Stomach (tissue), 9 donors: ENCODE results near the gene KLK10. TPM values are rescaled to one million over a fixed set of nuclear protein-coding genes. Genes with fewer than 3 reads are reported as not detected.

Source experiments
- DNase-seq, 2 donors: peaks; one replicate each; pipeline versions ENCODE4 v3.0.0 to v3.0.0-alpha.2; 2013 to 2019
- H3K27ac ChIP-seq, 5 donors: fragments of 200-600 bp in 4 of 5; sonication (generic) in 4 of 5; one replicate each; pipeline ENCODE4 v1.5.1; 2013 to 2019; ENCODE audit warnings: mild to moderate bottlenecking in 1 of 5, moderate library complexity in 1 of 5
- H3K27me3 ChIP-seq, 3 donors: fragments of 200-600 bp; sonication (generic); one replicate each; pipeline ENCODE4 v1.5.1; 2017 to 2019; ENCODE audit warnings: mixed run types in 1 of 3
- H3K36me3 ChIP-seq, 4 donors: fragments of 200-600 bp; sonication (generic); 1 replicate in 3 of 4; 2 replicates in 1 of 4; pipeline ENCODE4 v1.5.1; 2016 to 2019
- H3K4me1 ChIP-seq, 4 donors: fragments of 200-600 bp; sonication (generic); one replicate each; pipeline ENCODE4 v1.5.1; 2016 to 2019
- H3K4me3 ChIP-seq, 4 donors: fragments of 200-600 bp; sonication (generic) in 3 of 4; one replicate each; pipeline ENCODE4 v1.5.1; 2016 to 2019; ENCODE audit warnings: mild to moderate bottlenecking in 1 of 4
- H3K9me3 ChIP-seq, 4 donors: fragments of 200-600 bp; sonication (generic); one replicate each; pipeline ENCODE4 v1.5.1; 2016 to 2019
- WGBS, 5 donors: extraction: QIAGEN DNeasy Blood & Tissue Kit in 3 of 5; methylation state at CpG; one replicate each; pipeline versions ENCODE4 v1.1.5 to v1.1.7; 2013 to 2018; 5-methylcytosine and 5-hydroxymethylcytosine counted together
- intact Hi-C: fragments of 100-400 bp; cut with DNase I; formaldehyde crosslinking; loops from one replicate; pipeline ENCODE4 v1.15.1; 2023; ENCODE audit warnings: low total_unique reads
- polyA plus RNA-seq, 3 donors: library from polyadenylated mRNA; stranded (reverse); fragments of 200-250 nt; gene quantifications; one replicate each; pipeline ENCODE4 v1.2.3, GENCODE V29; 2013
- total RNA-seq, 5 donors: library from RNA; depleted of rRNA; stranded (reverse); fragments of >200 nt; gene quantifications; one replicate each; pipeline versions ENCODE4 v1.1.0 to v1.2.3, GENCODE V29; 2014 to 2016
- TF ChIP-seq, protein P1 (sequence below), 7 experiments: fragments of 450-650 bp in 4 of 7; fragments of 200-600 bp in 3 of 7; sonication (generic) in 3 of 7; IDR thresholded peaks; one replicate each; pipeline ENCODE4 v1.5.1; 2016 to 2019; ENCODE audit warnings: antibody characterized with exemption in 7 of 7, control low read depth in 2 of 7, mild to moderate bottlenecking in 1 of 7
- donor health status: healthy with polysubstance abuse.
- donor health status: Bipolar disorder and iron deficiency.
- donor health status: healthy.

The KLK10 gene
- total and polyA plus RNA-seq, 8 donors: 1.3 to 62.7 (median 3.0) TPM; not detected in 4

DNA sequence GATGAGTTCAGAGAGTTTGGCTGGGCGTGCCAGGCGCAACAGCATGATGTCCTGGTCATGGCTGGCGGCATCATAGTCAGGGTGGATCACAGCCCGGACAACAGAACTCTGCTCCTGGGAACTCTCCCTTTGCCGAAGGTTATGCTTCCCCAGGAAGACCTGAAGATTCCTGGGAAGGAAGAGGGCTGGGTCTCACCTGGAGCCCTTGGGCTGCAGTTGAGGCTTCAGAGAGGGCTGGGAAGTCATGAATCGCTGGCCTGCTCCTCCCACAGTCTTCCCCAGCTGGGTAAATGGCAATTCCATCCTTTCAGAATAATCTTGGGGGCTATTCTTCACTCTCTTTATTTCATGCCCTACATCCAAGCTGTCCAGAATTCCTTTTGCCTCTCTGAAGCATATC lies 56.1 kb downstream of the KLK10 start:
- Histone ChIP-seq H3K4me3 (no peak overlapping the region), H3K27ac (no peak overlapping the region), H3K4me1 (no peaks in the 10 kb centered on the region), H3K9me3 (no peaks in the 10 kb centered on the region), H3K27me3 (peaks cover 0 to 76% (median 2%) of the 10 kb centered on the region in 3 donors), H3K36me3 (no peaks in the 10 kb centered on the region)
- TF ChIP-seq, protein P1, sequence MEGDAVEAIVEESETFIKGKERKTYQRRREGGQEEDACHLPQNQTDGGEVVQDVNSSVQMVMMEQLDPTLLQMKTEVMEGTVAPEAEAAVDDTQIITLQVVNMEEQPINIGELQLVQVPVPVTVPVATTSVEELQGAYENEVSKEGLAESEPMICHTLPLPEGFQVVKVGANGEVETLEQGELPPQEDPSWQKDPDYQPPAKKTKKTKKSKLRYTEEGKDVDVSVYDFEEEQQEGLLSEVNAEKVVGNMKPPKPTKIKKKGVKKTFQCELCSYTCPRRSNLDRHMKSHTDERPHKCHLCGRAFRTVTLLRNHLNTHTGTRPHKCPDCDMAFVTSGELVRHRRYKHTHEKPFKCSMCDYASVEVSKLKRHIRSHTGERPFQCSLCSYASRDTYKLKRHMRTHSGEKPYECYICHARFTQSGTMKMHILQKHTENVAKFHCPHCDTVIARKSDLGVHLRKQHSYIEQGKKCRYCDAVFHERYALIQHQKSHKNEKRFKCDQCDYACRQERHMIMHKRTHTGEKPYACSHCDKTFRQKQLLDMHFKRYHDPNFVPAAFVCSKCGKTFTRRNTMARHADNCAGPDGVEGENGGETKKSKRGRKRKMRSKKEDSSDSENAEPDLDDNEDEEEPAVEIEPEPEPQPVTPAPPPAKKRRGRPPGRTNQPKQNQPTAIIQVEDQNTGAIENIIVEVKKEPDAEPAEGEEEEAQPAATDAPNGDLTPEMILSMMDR (IDR thresholded peaks at IDR 0.05): no peak
- 70 to 88% (median 80%) methylated on average over 6 of the region's 6 CpGs for WGBS, 5 donors
- DNase-seq: no peak
- intact Hi-C loops: no loop called here

Other genes starting within 250 kb of the KLK10 start
- not detected for gene GPR32, start 249.2 kb downstream of the KLK10 start, total RNA-seq
- not detected for gene GPR32, start 249.2 kb downstream of the KLK10 start, polyA plus RNA-seq
- not detected for gene ACP4, start 229.3 kb downstream of the KLK10 start, total RNA-seq
- not detected for gene ACP4, start 229.3 kb downstream of the KLK10 start, polyA plus RNA-seq
- 10 to 100 TPM in 1 of 5 donors, 1 to 10 TPM in 1, not detected in 3; 4.1 to 55.0 TPM for gene KLK1, start 195.9 kb downstream of the KLK10 start, total RNA-seq
- gene KLK1, start 195.9 kb downstream of the KLK10 start, polyA plus RNA-seq: 10 to 100 TPM in 1 of 3 donors, 1 to 10 TPM in 2; 6.0 to 12.8 (median 6.9) TPM
- gene KLK15, start 186.1 kb downstream of the KLK10 start, total RNA-seq: not detected
- not detected for gene KLK15, start 186.1 kb downstream of the KLK10 start, polyA plus RNA-seq
- 100 to 1,000 TPM in 1 of 5 donors, 10 to 100 TPM in 1, not detected in 3; 46.9 to 134 TPM for gene KLK3, start 164.8 kb downstream of the KLK10 start, total RNA-seq
- not detected for gene KLK3, start 164.8 kb downstream of the KLK10 start, polyA plus RNA-seq
- gene KLK2, start 146.3 kb downstream of the KLK10 start, total RNA-seq: 10 to 100 TPM in 1 of 5 donors, not detected in 4; 94.6 TPM
- gene KLK2, start 146.3 kb downstream of the KLK10 start, polyA plus RNA-seq: not detected
- not detected for gene KLK4, start 108.3 kb downstream of the KLK10 start, total RNA-seq
- gene KLK4, start 108.3 kb downstream of the KLK10 start, polyA plus RNA-seq: not detected
- gene KLK5, start 66.7 kb downstream of the KLK10 start, total RNA-seq: not detected
- gene KLK5, start 66.7 kb downstream of the KLK10 start, polyA plus RNA-seq: 10 to 100 TPM in 1 of 3 donors, not detected in 2; 10.4 TPM
- gene KLK6, start 50.1 kb downstream of the KLK10 start, total RNA-seq: not detected
- 1 to 10 TPM in 1 of 3 donors, not detected in 2; 4.5 TPM for gene KLK6, start 50.1 kb downstream of the KLK10 start, polyA plus RNA-seq
- gene KLK7, start 35.8 kb downstream of the KLK10 start, total RNA-seq: not detected
- 1 to 10 TPM in 1 of 3 donors, not detected in 2; 7.8 TPM for gene KLK7, start 35.8 kb downstream of the KLK10 start, polyA plus RNA-seq
- not detected for gene KLK8, start 18.1 kb downstream of the KLK10 start, total RNA-seq
- 100 to 1,000 TPM in 1 of 3 donors, not detected in 2; 116 TPM for gene KLK8, start 18.1 kb downstream of the KLK10 start, polyA plus RNA-seq
- 100 to 1,000 TPM in 1 of 5 donors, 10 to 100 TPM in 2, 1 to 10 TPM in 1, not detected in 1; 1.8 to 128 (median 26.0) TPM for gene KLK11, start 6.9 kb upstream of the KLK10 start, total RNA-seq
- 100 to 1,000 TPM in 1 of 3 donors, 10 to 100 TPM in 2; 34.1 to 152 (median 71.8) TPM for gene KLK11, start 6.9 kb upstream of the KLK10 start, polyA plus RNA-seq
- not detected for gene KLK12, start 15.3 kb upstream of the KLK10 start, total RNA-seq
- 10 to 100 TPM in 1 of 3 donors, 1 to 10 TPM in 1, not detected in 1; 2.0 to 26.5 TPM for gene KLK12, start 15.3 kb upstream of the KLK10 start, polyA plus RNA-seq
- gene KLK13, start 45.4 kb upstream of the KLK10 start, total RNA-seq: 1 to 10 TPM in 1 of 5 donors, not detected in 4; 10.0 TPM
- gene KLK13, start 45.4 kb upstream of the KLK10 start, polyA plus RNA-seq: 10 to 100 TPM in 1 of 3 donors, 1 to 10 TPM in 2; 3.2 to 82.1 (median 9.5) TPM
- not detected for gene KLK14, start 63.2 kb upstream of the KLK10 start, total RNA-seq
- gene KLK14, start 63.2 kb upstream of the KLK10 start, polyA plus RNA-seq: under 1 TPM in 2 of 3 donors, not detected in 1; 0.31 to 0.35 TPM
- gene CTU1, start 88.7 kb upstream of the KLK10 start, total RNA-seq: 10 to 100 TPM in 2 of 5 donors, 1 to 10 TPM in 2, under 1 TPM in 1; 0.58 to 47.3 (median 7.4) TPM
- 1 to 10 TPM; 2.4 to 5.3 (median 2.8) TPM for gene CTU1, start 88.7 kb upstream of the KLK10 start, polyA plus RNA-seq
- 10 to 100 TPM in 1 of 5 donors, 1 to 10 TPM in 3, not detected in 1; 1.1 to 13.9 (median 1.9) TPM for gene SIGLEC9, start 105.2 kb upstream of the KLK10 start, total RNA-seq
- 1 to 10 TPM in 1 of 3 donors, under 1 TPM in 2; 0.61 to 3.6 (median 0.80) TPM for gene SIGLEC9, start 105.2 kb upstream of the KLK10 start, polyA plus RNA-seq
- gene SIGLEC7, start 122.6 kb upstream of the KLK10 start, total RNA-seq: 1 to 10 TPM in 1 of 5 donors, under 1 TPM in 1, not detected in 3; 0.18 to 1.3 TPM
- gene SIGLEC7, start 122.6 kb upstream of the KLK10 start, polyA plus RNA-seq: 1 to 10 TPM in 1 of 3 donors, under 1 TPM in 1, not detected in 1; 0.50 to 1.8 TPM
- 1 to 10 TPM in 2 of 5 donors, not detected in 3; 3.7 to 4.8 TPM for gene CD33, start 205.4 kb upstream of the KLK10 start, total RNA-seq
- gene CD33, start 205.4 kb upstream of the KLK10 start, polyA plus RNA-seq: 1 to 10 TPM; 1.7 to 3.0 (median 1.7) TPM
- not detected for gene SIGLECL1, start 231.4 kb upstream of the KLK10 start, total RNA-seq
- not detected for gene SIGLECL1, start 231.4 kb upstream of the KLK10 start, polyA plus RNA-seq